Stomach (tissue), 9 donors: ENCODE data around the gene ZMAT5. TPM values are rescaled to one million over a fixed set of nuclear protein-coding genes. Genes with fewer than 3 reads are reported as not detected.

Source experiments
- DNase-seq, 2 donors: peaks; one replicate each; pipeline versions ENCODE4 v3.0.0 to v3.0.0-alpha.2; 2013 to 2019
- H3K27ac ChIP-seq, 5 donors: fragments of 200-600 bp in 4 of 5; sonication (generic) in 4 of 5; one replicate each; pipeline ENCODE4 v1.5.1; 2013 to 2019; ENCODE audit warnings: mild to moderate bottlenecking in 1 of 5, moderate library complexity in 1 of 5
- H3K27me3 ChIP-seq, 3 donors: fragments of 200-600 bp; sonication (generic); one replicate each; pipeline ENCODE4 v1.5.1; 2017 to 2019; ENCODE audit warnings: mixed run types in 1 of 3
- H3K36me3 ChIP-seq, 4 donors: fragments of 200-600 bp; sonication (generic); 1 replicate in 3 of 4; 2 replicates in 1 of 4; pipeline ENCODE4 v1.5.1; 2016 to 2019
- H3K4me1 ChIP-seq, 4 donors: fragments of 200-600 bp; sonication (generic); one replicate each; pipeline ENCODE4 v1.5.1; 2016 to 2019
- H3K4me3 ChIP-seq, 4 donors: fragments of 200-600 bp; sonication (generic) in 3 of 4; one replicate each; pipeline ENCODE4 v1.5.1; 2016 to 2019; ENCODE audit warnings: mild to moderate bottlenecking in 1 of 4
- H3K9me3 ChIP-seq, 4 donors: fragments of 200-600 bp; sonication (generic); one replicate each; pipeline ENCODE4 v1.5.1; 2016 to 2019
- CTCF ChIP-seq, 7 experiments: fragments of 450-650 bp in 4 of 7; fragments of 200-600 bp in 3 of 7; sonication (generic) in 3 of 7; IDR thresholded peaks; one replicate each; pipeline ENCODE4 v1.5.1; 2016 to 2019; ENCODE audit warnings: antibody characterized with exemption in 7 of 7, control low read depth in 2 of 7, mild to moderate bottlenecking in 1 of 7
- EP300 ChIP-seq: sonication (generic); formaldehyde crosslinking; IDR thresholded peaks from one replicate; pipeline ENCODE4 v1.6.1; 2017; ENCODE audit warnings: antibody characterized with exemption
- POLR2A ChIP-seq, 4 donors: fragments of 450-650 bp; IDR thresholded peaks; one replicate each; pipeline ENCODE4 v1.6.1; 2016; ENCODE audit warnings: antibody characterized with exemption in 4 of 4, control low read depth in 2 of 4, mild to moderate bottlenecking in 1 of 4, moderate library complexity in 1 of 4
- POLR2AphosphoS5 ChIP-seq, 3 donors: sonication (generic); formaldehyde crosslinking; IDR thresholded peaks; one replicate each; pipeline ENCODE4 v1.6.1; 2016; ENCODE audit warnings: antibody characterized with exemption in 3 of 3
- WGBS, 5 donors: extraction: QIAGEN DNeasy Blood & Tissue Kit in 3 of 5; methylation state at CpG; one replicate each; pipeline versions ENCODE4 v1.1.5 to v1.1.7; 2013 to 2018; 5-methylcytosine and 5-hydroxymethylcytosine counted together
- intact Hi-C: fragments of 100-400 bp; cut with DNase I; formaldehyde crosslinking; loops from one replicate; pipeline ENCODE4 v1.15.1; 2023; ENCODE audit warnings: low total_unique reads
- polyA plus RNA-seq, 3 donors: library from polyadenylated mRNA; stranded (reverse); fragments of 200-250 nt; gene quantifications; one replicate each; pipeline ENCODE4 v1.2.3, GENCODE V29; 2013
- small RNA-seq, 4 donors: library from RNA; depleted of rRNA; stranded (forward); fragments of <200 nt; gene quantifications; one replicate each; pipeline ENCODE3, GENCODE V24; 2016
- total RNA-seq, 5 donors: library from RNA; depleted of rRNA; stranded (reverse); fragments of >200 nt; gene quantifications; one replicate each; pipeline versions ENCODE4 v1.1.0 to v1.2.3, GENCODE V29; 2014 to 2016
- donor health status: healthy with polysubstance abuse.
- donor health status: Bipolar disorder and iron deficiency.
- donor health status: healthy.

The ZMAT5 gene
- total and polyA plus RNA-seq, 8 donors, result 0.58 to 37.9 (median 14.8) TPM

- WGBS, 5 donors, result 94 to 99% (median 97%) methylated on average over 4 of the region's 4 CpGs
- intact Hi-C loops, result no loop called here
- no peaks in the 10 kb centered on the region for H3K27me3 ChIP-seq
- no peak overlapping the region for H3K4me3 ChIP-seq
- peaks cover 0 to under 1% (median 0%) of the 10 kb centered on the region in 4 donors for H3K4me1 ChIP-seq
- TF ChIP-seq POLR2A (IDR thresholded peaks at IDR 0.05) (no peak), CTCF (IDR thresholded peaks at IDR 0.05) (no peak), EP300 (no peak), POLR2AphosphoS5 (IDR thresholded peaks at IDR 0.05) (no peak)
- peaks cover 38 to 95% (median 93%) of the 10 kb centered on the region in 4 donors for H3K36me3 ChIP-seq
- no peak overlapping the region for H3K27ac ChIP-seq
- H3K9me3 ChIP-seq, result no peaks in the 10 kb centered on the region
- no peak for DNase-seq
These were observed 82.6 kb downstream of the ZMAT5 start for GRCh38 chr22:29684244-29684643.

GRCh38 chr22:29683536-29683935 is 83.3 kb downstream of the ZMAT5 start:
- Histone ChIP-seq H3K27me3 (no peaks in the 10 kb centered on the region), H3K27ac (no peak overlapping the region), H3K4me3 (no peak overlapping the region), H3K4me1 (peaks cover 0 to 3% (median 0%) of the 10 kb centered on the region in 4 donors), H3K36me3 (peaks cover 45 to 100% (median 99%) of the 10 kb centered on the region in 4 donors), H3K9me3 (no peaks in the 10 kb centered on the region)
- intact Hi-C loops, result no loop called here
- 89 to 92% (median 91%) methylated on average over 4 of the region's 4 CpGs for WGBS, 5 donors
- no peak for DNase-seq
- TF ChIP-seq EP300 (no peak), POLR2A (IDR thresholded peaks at IDR 0.05) (no peak), CTCF (IDR thresholded peaks at IDR 0.05) (no peak), POLR2AphosphoS5 (IDR thresholded peaks at IDR 0.05) (no peak)

Small RNA genes within 50 kb of the gene (small RNA-seq; reads per million reads assigned to genes)
- gene AC004882.2 (0 reads per million in 4 donors), gene RF00019 (0 reads per million in 4 donors)

Other genes starting within 250 kb of the ZMAT5 start
- 100 to 1,000 TPM in 1 of 5 donors, 10 to 100 TPM in 4; 19.3 to 123 (median 54.9) TPM for gene THOC5, start 213.2 kb downstream of the ZMAT5 start, total RNA-seq
- gene THOC5, start 213.2 kb downstream of the ZMAT5 start, polyA plus RNA-seq, result 10 to 100 TPM; 18.2 to 31.6 (median 21.8) TPM
- gene NIPSNAP1, start 185.9 kb downstream of the ZMAT5 start, total RNA-seq, result 10 to 100 TPM in 4 of 5 donors, 1 to 10 TPM in 1; 7.1 to 58.9 (median 24.4) TPM
- 10 to 100 TPM; 23.1 to 37.3 (median 30.7) TPM for gene NIPSNAP1, start 185.9 kb downstream of the ZMAT5 start, polyA plus RNA-seq
- 10 to 100 TPM; 16.9 to 37.6 (median 20.3) TPM for gene NF2, start 163.4 kb downstream of the ZMAT5 start, total RNA-seq
- gene NF2, start 163.4 kb downstream of the ZMAT5 start, polyA plus RNA-seq, result 1 to 10 TPM; 5.8 to 8.4 (median 8.3) TPM
- not detected for gene CABP7, start 47.0 kb downstream of the ZMAT5 start, total RNA-seq
- under 1 TPM in 2 of 3 donors, not detected in 1; 0.12 to 0.35 TPM for gene CABP7, start 47.0 kb downstream of the ZMAT5 start, polyA plus RNA-seq
- gene UQCR10, start 362 bp upstream of the ZMAT5 start, total RNA-seq, result 100 to 1,000 TPM in 1 of 5 donors, 10 to 100 TPM in 3, 1 to 10 TPM in 1; 2.0 to 136 (median 49.6) TPM
- 100 to 1,000 TPM; 248 to 307 (median 293) TPM for gene UQCR10, start 362 bp upstream of the ZMAT5 start, polyA plus RNA-seq
- 100 to 1,000 TPM in 1 of 5 donors, 10 to 100 TPM in 4; 39.7 to 129 (median 80.5) TPM for gene ASCC2, start 71.3 kb upstream of the ZMAT5 start, total RNA-seq
- gene ASCC2, start 71.3 kb upstream of the ZMAT5 start, polyA plus RNA-seq, result 10 to 100 TPM; 53.5 to 75.3 (median 59.3) TPM
- gene MTMR3, start 116.2 kb upstream of the ZMAT5 start, total RNA-seq, result 100 to 1,000 TPM in 1 of 5 donors, 10 to 100 TPM in 4; 39.8 to 120 (median 78.2) TPM
- 10 to 100 TPM in 2 of 3 donors, 1 to 10 TPM in 1; 7.3 to 13.3 (median 12.8) TPM for gene MTMR3, start 116.2 kb upstream of the ZMAT5 start, polyA plus RNA-seq